GM12878 (cell line): ENCODE results near the gene HPCA. TPM values are rescaled to one million over a fixed set of nuclear protein-coding genes. Genes with fewer than 3 reads are reported as not detected.
A peak's percentile ranks its signal among the peaks of the same experiment; 100 is the strongest.

Source experiments
- ATAC-seq: fragments of 200-7000 bp; cut with Tn5 transposase; 3 replicates; pipeline ENCODE4 v1.9.1; 2020; ENCODE audit warnings: mild to moderate bottlenecking, moderate library complexity
- BruUV-seq: library from RNA; stranded (reverse); fragments of 400-500 nt; replicated peaks from 2 replicates; lab custom pipeline; 2021; lab: Mats Ljungman, UMichigan
- CTCF ChIA-PET: fragments of 300-600 bp; sonication (Branson Sonifier 250); formaldehyde crosslinking; extraction: SDS; loops from one replicate; lab custom pipeline; 2021; ENCODE audit warnings: inconsistent platforms; lab: Yijun Ruan, JAX
- POLR2A ChIA-PET: fragments of 350-600 bp; formaldehyde crosslinking; extraction: SDS; loops from one replicate; lab custom pipeline; 2021; ENCODE audit warnings: inconsistent platforms; lab: Charles Lee
- RAD21 ChIA-PET: fragments of 300-600 bp; sonication (Branson Sonifier 250); formaldehyde crosslinking; loops from one replicate; lab custom pipeline; 2023; ENCODE audit warnings: antibody characterized with exemption; ENCODE audit not compliant: unreplicated experiment; lab: Charles Lee
- SMC1A ChIA-PET: fragments of 300-600 bp; sonication (Branson Sonifier 250); formaldehyde crosslinking; loops from one replicate; lab custom pipeline; 2023; ENCODE audit not compliant: unreplicated experiment, uncharacterized antibody; lab: Charles Lee
- DNase-seq: peaks from one replicate; pipeline ENCODE4 v3.0.0-alpha.2; 2011; ENCODE audit warnings: low read depth, low spot score
- FAIRE-seq: peaks from 3 replicates; lab custom pipeline; 2011; peaks lifted over from hg19 to GRCh38; lab: Jason Lieb, UNC
- H2AFZ ChIP-seq: 2 replicates; pipeline ENCODE4 v1.6.0; 2011; ENCODE audit warnings: low read depth, low read length, control low read depth; ENCODE audit not compliant: control insufficient read depth
- H3K27ac ChIP-seq: 2 replicates; pipeline ENCODE4 v1.5.1; 2011; ENCODE audit warnings: control low read depth; ENCODE audit not compliant: control insufficient read depth, insufficient read depth
- H3K27me3 ChIP-seq, 2 experiments: replicated peaks in 1 of 2; 2 replicates each; pipeline versions ENCODE4 v1.6.0 to v1.6.1; 2011; ENCODE audit warnings: low read length in 1 of 2; ENCODE audit not compliant: control insufficient read depth in 2 of 2, insufficient read depth in 2 of 2
- H3K36me3 ChIP-seq, 2 experiments: 2 replicates each; pipeline ENCODE4 v1.5.1; 2011; ENCODE audit warnings: low read length in 1 of 2; ENCODE audit not compliant: control insufficient read depth in 2 of 2, insufficient read depth in 2 of 2
- H3K4me1 ChIP-seq: 2 replicates; pipeline ENCODE4 v1.6.1; 2011; ENCODE audit warnings: mild to moderate bottlenecking, low read length, moderate library complexity, mixed read lengths; ENCODE audit not compliant: control insufficient read depth, insufficient read depth
- H3K4me2 ChIP-seq: 2 replicates; pipeline ENCODE4 v1.6.0; 2011; ENCODE audit warnings: control low read depth; ENCODE audit not compliant: control insufficient read depth, insufficient read depth
- H3K4me3 ChIP-seq: fragments of 200-600 bp; sonication (generic); 2 replicates; pipeline ENCODE4 v1.5.1; 2016
- H3K79me2 ChIP-seq: 2 replicates; pipeline ENCODE4 v1.6.0; 2011; ENCODE audit warnings: low read length; ENCODE audit not compliant: control insufficient read depth, insufficient read depth
- H3K9ac ChIP-seq: 2 replicates; pipeline ENCODE4 v1.8.0; 2011; ENCODE audit warnings: low read length, control low read depth, mixed read lengths; ENCODE audit not compliant: control insufficient read depth, insufficient read depth
- H3K9me3 ChIP-seq: replicated peaks from 3 replicates; pipeline ENCODE4 v1.5.1; 2011; ENCODE audit warnings: mild to moderate bottlenecking, low read length; ENCODE audit not compliant: control insufficient read depth, insufficient read depth
- H4K20me1 ChIP-seq: 2 replicates; pipeline ENCODE4 v1.6.0; 2011; ENCODE audit not compliant: control insufficient read depth, insufficient read depth
- ASH2L ChIP-seq: fragments of 300-600, 200-600 bp; sonication (generic); IDR thresholded peaks from 2 replicates; pipeline ENCODE4 v1.6.1; 2017; ENCODE audit warnings: low read depth, mild to moderate bottlenecking, borderline replicate concordance
- CHD4 ChIP-seq: fragments of 200-600 bp; sonication (generic); IDR thresholded peaks from 2 replicates; pipeline ENCODE4 v1.6.1; 2016; ENCODE audit warnings: mild to moderate bottlenecking
- CREB1 ChIP-seq: IDR thresholded peaks from 2 replicates; pipeline ENCODE4 v1.6.1; 2012; ENCODE audit warnings: low read depth, mild to moderate bottlenecking, inconsistent platforms
- EGR1 ChIP-seq, 2 experiments: IDR thresholded peaks; 1 replicate in 1 of 2; 2 replicates in 1 of 2; pipeline ENCODE4 v1.6.1; 2011 to 2012; ENCODE audit warnings: low read depth in 2 of 2, low read length in 2 of 2, borderline replicate concordance in 1 of 2, mild to moderate bottlenecking in 1 of 2, moderate library complexity in 1 of 2
- ETV6 ChIP-seq, 2 experiments: fragments of 450-650 bp in 1 of 2; IDR thresholded peaks in 1 of 2; conservative IDR thresholded peaks in 1 of 2; 2 replicates each; pipeline ENCODE4 v1.6.1; 2014; ENCODE audit warnings: antibody characterized with exemption in 1 of 2, borderline replicate concordance in 1 of 2, low read depth in 1 of 2, mild to moderate bottlenecking in 1 of 2, moderate library complexity in 1 of 2
- EZH2 ChIP-seq: IDR thresholded peaks from 2 replicates; pipeline ENCODE4 v1.6.1; 2012; ENCODE audit warnings: low read depth, mild to moderate bottlenecking, control low read depth, inconsistent platforms, low read length, borderline replicate concordance; ENCODE audit not compliant: control insufficient read depth
- HCFC1 ChIP-seq: fragments of 150-350 bp; IDR thresholded peaks from 2 replicates; pipeline ENCODE4 v1.6.1; 2014; ENCODE audit warnings: low read length
- IKZF1 ChIP-seq: fragments of 450-650 bp; conservative IDR thresholded peaks from 2 replicates; pipeline ENCODE4 v1.6.1; 2017; ENCODE audit warnings: antibody characterized with exemption, mild to moderate bottlenecking
- LARP7 ChIP-seq: fragments of 450-650 bp; IDR thresholded peaks from 2 replicates; pipeline ENCODE4 v1.6.1; 2017; ENCODE audit warnings: mild to moderate bottlenecking
- NR2F1 ChIP-seq: fragments of 450-650 bp; conservative IDR thresholded peaks from 2 replicates; pipeline ENCODE4 v1.6.1; 2017; ENCODE audit warnings: mild to moderate bottlenecking
- RFX5 ChIP-seq: IDR thresholded peaks from 2 replicates; pipeline ENCODE4 v1.6.1; 2011; ENCODE audit warnings: low read depth, low read length, improper control_type of control experiment
- SIN3A ChIP-seq: IDR thresholded peaks from 2 replicates; pipeline ENCODE4 v1.6.1; 2012; ENCODE audit warnings: low read depth, low read length, improper control_type of control experiment
- SMARCA5 ChIP-seq: fragments of 450-650 bp; IDR thresholded peaks from 2 replicates; pipeline ENCODE4 v1.6.1; 2017; ENCODE audit warnings: mild to moderate bottlenecking
- TARDBP ChIP-seq: IDR thresholded peaks from 2 replicates; pipeline ENCODE4 v1.6.1; 2016; ENCODE audit warnings: borderline replicate concordance
- ZZZ3 ChIP-seq: IDR thresholded peaks from 2 replicates; pipeline ENCODE4 v1.6.1; 2011; ENCODE audit warnings: low read depth; ENCODE audit not compliant: control insufficient read depth, insufficient read length
- WGBS: methylation state at CpG from one replicate; pipeline ENCODE4 v1.1.6; 2016; ENCODE audit warnings: low lambda C conversion rate; ENCODE audit not compliant: insufficient replicate concordance, insufficient coverage; ENCODE audit errors: missing lambda C conversion rate; 5-methylcytosine and 5-hydroxymethylcytosine counted together
- in situ Hi-C: fragments of 300-500 bp; cut with MboI; formaldehyde crosslinking; loops from 9 replicates; pipeline ENCODE4 v1.14.3; 2018; ENCODE audit warnings: mixed read lengths
- intact Hi-C: fragments of 100-400 bp; cut with micrococcal nuclease; formaldehyde crosslinking; loops from one replicate; pipeline ENCODE4 v1.14.2; 2022; ENCODE audit not compliant: unreplicated experiment
- polyA plus RNA-seq, 11 experiments: library from polyadenylated mRNA; depleted of rRNA in 4 of 11; unstranded in 6 of 11; stranded (reverse) in 5 of 11; fragments of >200 nt; fragmentation: Nextera tagmentation in 4 of 11; fragmentation: Illumina TruSeq in 1 of 11; extraction: Ambion mirVana in 4 of 11; extraction: Trizol in 1 of 11; gene quantifications; 1 replicate in 1 of 11; 2 replicates in 10 of 11; pipeline versions ENCODE4 v1.2.1 to v1.2.3, GENCODE V29; 2011 to 2016; ENCODE audit warnings: inconsistent platforms in 2 of 11, missing spikeins in 2 of 11, low read depth in 1 of 11
- total RNA-seq, 4 experiments: library from RNA; depleted of rRNA in 3 of 4; stranded (reverse); fragments of >200 nt in 3 of 4; fragmentation: Illumina TruSeq in 1 of 4; extraction: Trizol in 1 of 4; gene quantifications; 2 replicates each; pipeline versions ENCODE4 v1.2.1 to v1.2.3, GENCODE V29; 2013 to 2021
- TF ChIP-seq, protein P1 (sequence below): IDR thresholded peaks from 2 replicates; pipeline ENCODE4 v1.6.1; 2012; ENCODE audit warnings: low read depth, low read length, improper control_type of control experiment
- TF ChIP-seq, protein P2 (sequence below): IDR thresholded peaks from 2 replicates; pipeline ENCODE4 v1.6.1; 2011; ENCODE audit warnings: borderline replicate concordance, low read depth, mild to moderate bottlenecking, moderate library complexity, mixed read lengths, low read length; ENCODE audit not compliant: insufficient read depth; ENCODE audit errors: extremely low read length
- TF ChIP-seq, protein P3 (sequence below): fragments of 450-650 bp; IDR thresholded peaks from 2 replicates; pipeline ENCODE4 v1.6.1; 2016; ENCODE audit warnings: mild to moderate bottlenecking
- TF ChIP-seq, protein P4 (sequence below): fragments of 450-650 bp; IDR thresholded peaks from 2 replicates; pipeline ENCODE4 v1.6.1; 2017; ENCODE audit warnings: low read depth, mild to moderate bottlenecking, moderate library complexity

Gene HPCA
- total and polyA plus RNA-seq, 10 of the 15 experiments (the other 5 are each of a cell fraction or from before 2014, with no cell fraction given), result 0.11 TPM; not detected in 9

DNA sequence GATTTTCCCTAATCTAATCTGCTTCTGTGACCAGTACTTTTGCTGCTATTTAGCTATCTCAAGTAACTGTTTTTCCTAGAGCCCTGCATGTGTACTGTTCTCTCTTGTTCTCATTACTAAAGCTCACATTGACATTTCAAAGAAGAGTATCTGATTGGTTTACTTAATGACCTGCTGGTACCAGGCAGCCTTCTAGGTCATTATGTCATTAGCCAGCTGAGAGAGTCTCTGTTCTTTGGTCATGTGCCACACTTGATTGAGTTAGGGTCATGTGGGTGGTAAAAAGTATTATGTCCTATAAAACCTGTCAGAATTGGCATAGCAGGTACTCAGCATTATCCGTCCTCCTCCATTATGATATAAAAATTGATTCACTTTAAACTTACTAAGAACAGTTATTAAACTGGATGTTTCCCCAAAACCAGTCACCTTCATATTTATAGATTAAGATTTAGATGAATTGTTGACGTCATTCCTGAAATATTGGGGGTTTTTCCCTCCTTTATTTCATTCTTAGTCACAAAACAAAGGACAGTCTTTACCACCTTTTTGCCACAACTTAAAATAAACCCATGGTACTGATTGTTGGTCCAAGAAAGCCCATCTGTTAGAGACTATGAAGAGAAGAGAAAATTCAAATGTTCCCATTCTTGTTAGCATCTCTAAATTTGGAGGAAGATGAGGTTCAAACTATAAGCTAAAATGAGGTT, 37.8 kb upstream of the HPCA start:
- intact Hi-C loops, result no loop called here
- H3K27me3 ChIP-seq, result no peaks in the 10 kb centered on the region
- 0 out of 2 replicates have a peak overlapping the region, but pooled peaks have one; percentile 6 for H3K27ac ChIP-seq
- DNase-seq (no peak), ATAC-seq (peak; percentile 95), FAIRE-seq (no peak)
- H3K4me2 ChIP-seq, result no peak overlapping the region
- ChIA-PET SMC1A (interaction anchor here (0.8 to 3.0 kb wide), 5 partner anchors 19 to 73 kb away, joined by 3 to 15 read pairs (median 4); no protein-coding TSS in a partner anchor), CTCF (interaction anchor here (1.2 to 4.2 kb wide), 3 partner anchors 25 to 136 kb away, joined by 3 to 19 read pairs (median 3); no protein-coding TSS in a partner anchor), POLR2A (interaction anchor here (0.7 to 0.9 kb wide), 2 partner anchors 12 to 30 kb away, joined by 3 read pairs; no protein-coding TSS in a partner anchor), RAD21 (interaction anchor here (1.3 kb wide), 1 partner anchor 24 kb away, joined by 3 read pairs; no protein-coding TSS in a partner anchor)
- H2AFZ ChIP-seq, result no peak overlapping the region
- H3K4me3 ChIP-seq, result no peak overlapping the region
- no peaks in the 10 kb centered on the region for H3K79me2 ChIP-seq
- in situ Hi-C loops, result no loop called here
- H3K9ac ChIP-seq, result no peak overlapping the region
- H3K9me3 ChIP-seq, result peaks cover 2% of the 10 kb centered on the region; the same call in 1 of the 3 replicates
- TSS peak; percentile 13 for BruUV-seq
- peaks cover 0 to 9% of the 10 kb centered on the region in 2 experiments; a peak in 2 of 4 replicates for H3K36me3 ChIP-seq
- WGBS, result 18% methylated on average over 2 of the region's 2 CpGs
- H3K4me1 ChIP-seq, result no peaks in the 10 kb centered on the region
- H4K20me1 ChIP-seq, result no peaks in the 10 kb centered on the region
- TF ChIP-seq EGR1 (IDR thresholded peaks at IDR 0.05; ENCODE audit: borderline replicate concordance in 1 of 2, low read depth in 2 of 2, low read length in 2 of 2), result no peak
- TF ChIP-seq CHD4, result no peak
- TF ChIP-seq, protein P1, sequence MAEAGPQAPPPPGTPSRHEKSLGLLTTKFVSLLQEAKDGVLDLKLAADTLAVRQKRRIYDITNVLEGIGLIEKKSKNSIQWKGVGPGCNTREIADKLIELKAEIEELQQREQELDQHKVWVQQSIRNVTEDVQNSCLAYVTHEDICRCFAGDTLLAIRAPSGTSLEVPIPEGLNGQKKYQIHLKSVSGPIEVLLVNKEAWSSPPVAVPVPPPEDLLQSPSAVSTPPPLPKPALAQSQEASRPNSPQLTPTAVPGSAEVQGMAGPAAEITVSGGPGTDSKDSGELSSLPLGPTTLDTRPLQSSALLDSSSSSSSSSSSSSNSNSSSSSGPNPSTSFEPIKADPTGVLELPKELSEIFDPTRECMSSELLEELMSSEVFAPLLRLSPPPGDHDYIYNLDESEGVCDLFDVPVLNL, result no peak
- TF ChIP-seq ETV6 (conservative IDR thresholded peaks at IDR 0.05 in 1 of 2, IDR thresholded peaks at IDR 0.05 in 1 of 2; ENCODE audit: borderline replicate concordance in 1 of 2, low read depth in 1 of 2), result no peak
- TF ChIP-seq, protein P2, sequence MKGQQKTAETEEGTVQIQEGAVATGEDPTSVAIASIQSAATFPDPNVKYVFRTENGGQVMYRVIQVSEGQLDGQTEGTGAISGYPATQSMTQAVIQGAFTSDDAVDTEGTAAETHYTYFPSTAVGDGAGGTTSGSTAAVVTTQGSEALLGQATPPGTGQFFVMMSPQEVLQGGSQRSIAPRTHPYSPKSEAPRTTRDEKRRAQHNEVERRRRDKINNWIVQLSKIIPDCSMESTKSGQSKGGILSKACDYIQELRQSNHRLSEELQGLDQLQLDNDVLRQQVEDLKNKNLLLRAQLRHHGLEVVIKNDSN, result peak; percentile 46
- no peak for TF ChIP-seq IKZF1
- TF ChIP-seq, protein P3, sequence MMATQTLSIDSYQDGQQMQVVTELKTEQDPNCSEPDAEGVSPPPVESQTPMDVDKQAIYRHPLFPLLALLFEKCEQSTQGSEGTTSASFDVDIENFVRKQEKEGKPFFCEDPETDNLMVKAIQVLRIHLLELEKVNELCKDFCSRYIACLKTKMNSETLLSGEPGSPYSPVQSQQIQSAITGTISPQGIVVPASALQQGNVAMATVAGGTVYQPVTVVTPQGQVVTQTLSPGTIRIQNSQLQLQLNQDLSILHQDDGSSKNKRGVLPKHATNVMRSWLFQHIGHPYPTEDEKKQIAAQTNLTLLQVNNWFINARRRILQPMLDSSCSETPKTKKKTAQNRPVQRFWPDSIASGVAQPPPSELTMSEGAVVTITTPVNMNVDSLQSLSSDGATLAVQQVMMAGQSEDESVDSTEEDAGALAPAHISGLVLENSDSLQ, result no peak
- no peak for TF ChIP-seq LARP7
- TF ChIP-seq, protein P4, sequence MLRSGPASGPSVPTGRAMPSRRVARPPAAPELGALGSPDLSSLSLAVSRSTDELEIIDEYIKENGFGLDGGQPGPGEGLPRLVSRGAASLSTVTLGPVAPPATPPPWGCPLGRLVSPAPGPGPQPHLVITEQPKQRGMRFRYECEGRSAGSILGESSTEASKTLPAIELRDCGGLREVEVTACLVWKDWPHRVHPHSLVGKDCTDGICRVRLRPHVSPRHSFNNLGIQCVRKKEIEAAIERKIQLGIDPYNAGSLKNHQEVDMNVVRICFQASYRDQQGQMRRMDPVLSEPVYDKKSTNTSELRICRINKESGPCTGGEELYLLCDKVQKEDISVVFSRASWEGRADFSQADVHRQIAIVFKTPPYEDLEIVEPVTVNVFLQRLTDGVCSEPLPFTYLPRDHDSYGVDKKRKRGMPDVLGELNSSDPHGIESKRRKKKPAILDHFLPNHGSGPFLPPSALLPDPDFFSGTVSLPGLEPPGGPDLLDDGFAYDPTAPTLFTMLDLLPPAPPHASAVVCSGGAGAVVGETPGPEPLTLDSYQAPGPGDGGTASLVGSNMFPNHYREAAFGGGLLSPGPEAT, result no peak
- no peak for TF ChIP-seq ASH2L
- no peak for TF ChIP-seq SIN3A
- no peak for TF ChIP-seq TARDBP
- no peak for TF ChIP-seq HCFC1
- TF ChIP-seq CREB1, result 0 out of 2 replicates have a peak, but pooled peaks have one; percentile 30
- no peak for TF ChIP-seq SMARCA5
- no peak for TF ChIP-seq ZZZ3
- no peak for TF ChIP-seq RFX5
- no peak for TF ChIP-seq EZH2
- TF ChIP-seq NR2F1, result 0 out of 2 replicates have a peak, but pooled peaks have one; percentile 16
